Right lobe of liver (tissue), 6 donors: ENCODE data around the gene CREBL2. TPM values are rescaled to one million over a fixed set of nuclear protein-coding genes. Genes with fewer than 3 reads are reported as not detected.
"Not testable (repeated sequence)": the region's sequence is repeated elsewhere in the genome, so short reads cannot be mapped to it uniquely, and the experiment has no call there.

Source experiments
- ATAC-seq, 4 donors: fragments of 200-7000 bp; cut with Tn5 transposase; one replicate each; pipeline ENCODE4 v1.9.1; 2020; ENCODE audit warnings: mild to moderate bottlenecking in 4 of 4, moderate library complexity in 4 of 4
- DNase-seq, 3 donors: peaks; one replicate each; pipeline ENCODE4 v3.0.0-alpha.2; 2020
- H3K27ac ChIP-seq, 3 donors: fragments of 200-600 bp; one replicate each; pipeline ENCODE4 v1.8.0; 2022
- H3K27me3 ChIP-seq, 2 donors: fragments of 200-600 bp; one replicate each; pipeline ENCODE4 v1.8.0; 2022
- H3K36me3 ChIP-seq, 4 donors: fragments of 200-600 bp; sonication (generic) in 1 of 4; one replicate each; pipeline versions ENCODE4 v1.5.1 to v1.8.0; 2017 to 2022; ENCODE audit warnings: control low read depth in 1 of 4
- H3K4me1 ChIP-seq, 4 donors: fragments of 200-600 bp; sonication (generic) in 1 of 4; one replicate each; pipeline versions ENCODE4 v1.5.1 to v1.8.0; 2017 to 2022; ENCODE audit warnings: control low read depth in 1 of 4
- H3K4me3 ChIP-seq, 3 donors: fragments of 200-600 bp; one replicate each; pipeline ENCODE4 v1.8.0; 2022
- H3K9me3 ChIP-seq, 4 donors: fragments of 200-600 bp; sonication (generic) in 1 of 4; one replicate each; pipeline versions ENCODE4 v1.5.1 to v1.8.0; 2017 to 2022; ENCODE audit warnings: control low read depth in 1 of 4
- CTCF ChIP-seq, 4 donors: fragments of 200-600 bp in 3 of 4; fragments of 450-650 bp in 1 of 4; IDR thresholded peaks; one replicate each; pipeline versions ENCODE4 v1.5.1 to v1.8.0; 2016 to 2022; ENCODE audit warnings: antibody characterized with exemption in 4 of 4, mild to moderate bottlenecking in 2 of 4
- POLR2A ChIP-seq: fragments of 450-650 bp; IDR thresholded peaks from one replicate; pipeline ENCODE4 v1.6.1; 2017; ENCODE audit warnings: antibody characterized with exemption, mild to moderate bottlenecking
- WGBS: methylation state at CpG from one replicate; pipeline ENCODE4 v1.1.6; 2018; ENCODE audit warnings: low coverage, low lambda C conversion rate; ENCODE audit not compliant: insufficient coverage; ENCODE audit errors: missing lambda C conversion rate; 5-methylcytosine and 5-hydroxymethylcytosine counted together
- intact Hi-C, 2 donors: fragments of 100-400 bp; cut with DNase I; formaldehyde crosslinking; loops; one replicate each; pipeline versions ENCODE4 v1.11.2 to v1.14.1; 2022
- total RNA-seq, 6 experiments: library from RNA; depleted of rRNA in 2 of 6; stranded (reverse); fragments of >200 nt in 2 of 6; fragmentation: NEBNext Ultra II Directional in 3 of 6; extraction: Animal tissue kit (Norgen Biotek cat#: 25700) in 3 of 6; gene quantifications; one replicate each; pipeline versions ENCODE4 v1.1.0 to v1.2.4, GENCODE V29; 2016 to 2023
- donor health status: DM: no; HTN: yes; CAD: no.
- donor health status: DM: no; HTN: no; CAD: no.
- donor health status: DM: no; HTN: no; CAD: no.
- donor health status: DM: no; HTN: yes; CAD: no.
- donor health status: DM: no; HTN: yes; CAD: no.

Gene CREBL2
- total RNA-seq, 6 experiments from 2014 or later = 24.3 to 28.5 (median 26.8) TPM

- H3K9me3 ChIP-seq = no peaks in the 10 kb centered on the region
- peaks cover 0 to 38% (median 24%) of the 10 kb centered on the region in 4 donors for H3K36me3 ChIP-seq
- H3K4me3 ChIP-seq = no peak overlapping the region
- no peak overlapping the region for H3K27ac ChIP-seq
- intact Hi-C loops = no loop called here
- TF ChIP-seq POLR2A = no peak
- no peaks in the 10 kb centered on the region for H3K27me3 ChIP-seq
- peaks cover 0 to 8% (median 0%) of the 10 kb centered on the region in 4 donors for H3K4me1 ChIP-seq
- ATAC-seq (no peak), DNase-seq (no peak)
- 100% methylated on average over 2 of the region's 2 CpGs for WGBS
Observed at GRCh38 chr12:12641650-12642049, 30.0 kb downstream of the CREBL2 start.

GRCh38 chr12:12642916-12643315 lies 31.2 kb downstream of the CREBL2 start:
- TF ChIP-seq CTCF (IDR thresholded peaks at IDR 0.05) (no peak), POLR2A (no peak)
- no peak overlapping the region for H3K27ac ChIP-seq
- WGBS = 86% methylated on average over 1 of the region's 3 CpGs
- peaks cover 0 to 25% (median 15%) of the 10 kb centered on the region in 4 donors for H3K36me3 ChIP-seq
- no peaks in the 10 kb centered on the region for H3K27me3 ChIP-seq
- ATAC-seq = no peak
- intact Hi-C loops = no loop called here
- no peak for DNase-seq
- H3K4me1 ChIP-seq = peaks cover 0 to 18% (median 0%) of the 10 kb centered on the region in 4 donors
- H3K9me3 ChIP-seq = no peaks in the 10 kb centered on the region
- no peak overlapping the region for H3K4me3 ChIP-seq

GRCh38 chr12:12645485-12645884 lies 33.8 kb downstream of the CREBL2 start:
- peak; percentile 57 to 62 (median 59) for ATAC-seq
- WGBS = 64% methylated on average over 3 of the region's 3 CpGs
- no peak for DNase-seq
- H3K4me1 ChIP-seq = peaks cover 0 to 18% (median 0%) of the 10 kb centered on the region in 4 donors
- peaks cover 0 to 17% (median 9%) of the 10 kb centered on the region in 4 donors for H3K36me3 ChIP-seq
- no peak overlapping the region for H3K4me3 ChIP-seq
- no peaks in the 10 kb centered on the region for H3K27me3 ChIP-seq
- H3K9me3 ChIP-seq = peaks cover 0 to 12% (median 4%) of the 10 kb centered on the region in 4 donors
- peak; percentile 27 to 56 (median 35) for TF ChIP-seq CTCF (IDR thresholded peaks at IDR 0.05)
- no peak for TF ChIP-seq POLR2A
- peak overlapping the region in 1 of 3 donors; percentile 83 for H3K27ac ChIP-seq
- intact Hi-C loops = no loop called here

- H3K4me3 ChIP-seq, intact Hi-C loops, DNase-seq, H3K27me3 ChIP-seq, ATAC-seq: not testable (repeated sequence)
- peaks cover 0 to 18% (median 0%) of the 10 kb centered on the region in 4 donors for H3K4me1 ChIP-seq
- peaks cover 0 to 17% (median 9%) of the 10 kb centered on the region in 4 donors for H3K36me3 ChIP-seq
- 77% methylated on average over 4 of the region's 6 CpGs for WGBS
- peaks cover 0 to 12% (median 4%) of the 10 kb centered on the region in 4 donors for H3K9me3 ChIP-seq
- H3K27ac ChIP-seq = peak overlapping the region in 1 of 3 donors; percentile 83
Observed at GRCh38 chr12:12645968-12646367, 34.3 kb downstream of the CREBL2 start.

- peaks cover 0 to 17% (median 9%) of the 10 kb centered on the region in 4 donors for H3K36me3 ChIP-seq
- H3K9me3 ChIP-seq = peaks cover 0 to 12% (median 4%) of the 10 kb centered on the region in 4 donors
- intact Hi-C loops = no loop called here
- H3K4me3 ChIP-seq = no peak overlapping the region
- no peaks in the 10 kb centered on the region for H3K27me3 ChIP-seq
- TF ChIP-seq POLR2A (no peak), CTCF (IDR thresholded peaks at IDR 0.05) (no peak)
- H3K27ac ChIP-seq = peak overlapping the region in 1 of 3 donors; percentile 83
- peak in 1 of 3 donors; percentile 60 for DNase-seq
- H3K4me1 ChIP-seq = peaks cover 0 to 18% (median 0%) of the 10 kb centered on the region in 4 donors
- WGBS = 25% methylated on average over 1 of the region's 1 CpG
- peak; percentile 38 to 95 (median 84) for ATAC-seq
Observed at GRCh38 chr12:12646483-12647072, 34.9 kb downstream of the CREBL2 start.
